GM12878 (cell line): ENCODE data around the gene DUS2. TPM values are rescaled to one million over a fixed set of nuclear protein-coding genes. Genes with fewer than 3 reads are reported as not detected.

Experiments used
- CREB1 ChIP-seq: IDR thresholded peaks from 2 replicates; pipeline ENCODE4 v1.6.1; 2012; ENCODE audit warnings: low read depth, mild to moderate bottlenecking, inconsistent platforms
- CREM ChIP-seq: IDR thresholded peaks from 2 replicates; pipeline ENCODE4 v1.6.1; 2014; ENCODE audit warnings: antibody characterized with exemption, low read depth
- DPF2 ChIP-seq: fragments of 450-650 bp; IDR thresholded peaks from 2 replicates; pipeline ENCODE4 v1.6.1; 2017; ENCODE audit warnings: mild to moderate bottlenecking
- FOS ChIP-seq: IDR thresholded peaks from 3 replicates; pipeline ENCODE4 v1.6.1; 2011; ENCODE audit warnings: borderline replicate concordance; ENCODE audit not compliant: insufficient read length; ENCODE audit errors: extremely low read depth
- IRF4 ChIP-seq: IDR thresholded peaks from 2 replicates; pipeline ENCODE4 v1.6.1; 2011; ENCODE audit warnings: low read depth, low read length
- PBX3 ChIP-seq: IDR thresholded peaks from 2 replicates; pipeline ENCODE4 v1.6.1; 2011; ENCODE audit warnings: mild to moderate bottlenecking, low read depth, low read length, moderate library complexity; ENCODE audit not compliant: insufficient replicate concordance
- PML ChIP-seq: IDR thresholded peaks from 2 replicates; pipeline ENCODE4 v1.6.1; 2012; ENCODE audit warnings: low read length, inconsistent platforms
- RFX5 ChIP-seq: IDR thresholded peaks from 2 replicates; pipeline ENCODE4 v1.6.1; 2011; ENCODE audit warnings: low read depth, low read length, improper control_type of control experiment
- TCF3 ChIP-seq: IDR thresholded peaks from 2 replicates; pipeline ENCODE4 v1.6.1; 2012; ENCODE audit warnings: low read depth, mild to moderate bottlenecking, low read length, borderline replicate concordance; ENCODE audit not compliant: insufficient read depth
- polyA plus RNA-seq, 11 experiments: library from polyadenylated mRNA; depleted of rRNA in 4 of 11; unstranded in 6 of 11; stranded (reverse) in 5 of 11; fragments of >200 nt; fragmentation: Nextera tagmentation in 4 of 11; fragmentation: Illumina TruSeq in 1 of 11; extraction: Ambion mirVana in 4 of 11; extraction: Trizol in 1 of 11; gene quantifications; 1 replicate in 1 of 11; 2 replicates in 10 of 11; pipeline versions ENCODE4 v1.2.1 to v1.2.3, GENCODE V29; 2011 to 2016; ENCODE audit warnings: inconsistent platforms in 2 of 11, missing spikeins in 2 of 11, low read depth in 1 of 11
- total RNA-seq, 4 experiments: library from RNA; depleted of rRNA in 3 of 4; stranded (reverse); fragments of >200 nt in 3 of 4; fragmentation: Illumina TruSeq in 1 of 4; extraction: Trizol in 1 of 4; gene quantifications; 2 replicates each; pipeline versions ENCODE4 v1.2.1 to v1.2.3, GENCODE V29; 2013 to 2021

DUS2 gene
- total and polyA plus RNA-seq, 10 of the 15 experiments (the other 5 are each of a cell fraction or from before 2014, with no cell fraction given): 4.8 to 32.3 (median 25.5) TPM

DNA sequence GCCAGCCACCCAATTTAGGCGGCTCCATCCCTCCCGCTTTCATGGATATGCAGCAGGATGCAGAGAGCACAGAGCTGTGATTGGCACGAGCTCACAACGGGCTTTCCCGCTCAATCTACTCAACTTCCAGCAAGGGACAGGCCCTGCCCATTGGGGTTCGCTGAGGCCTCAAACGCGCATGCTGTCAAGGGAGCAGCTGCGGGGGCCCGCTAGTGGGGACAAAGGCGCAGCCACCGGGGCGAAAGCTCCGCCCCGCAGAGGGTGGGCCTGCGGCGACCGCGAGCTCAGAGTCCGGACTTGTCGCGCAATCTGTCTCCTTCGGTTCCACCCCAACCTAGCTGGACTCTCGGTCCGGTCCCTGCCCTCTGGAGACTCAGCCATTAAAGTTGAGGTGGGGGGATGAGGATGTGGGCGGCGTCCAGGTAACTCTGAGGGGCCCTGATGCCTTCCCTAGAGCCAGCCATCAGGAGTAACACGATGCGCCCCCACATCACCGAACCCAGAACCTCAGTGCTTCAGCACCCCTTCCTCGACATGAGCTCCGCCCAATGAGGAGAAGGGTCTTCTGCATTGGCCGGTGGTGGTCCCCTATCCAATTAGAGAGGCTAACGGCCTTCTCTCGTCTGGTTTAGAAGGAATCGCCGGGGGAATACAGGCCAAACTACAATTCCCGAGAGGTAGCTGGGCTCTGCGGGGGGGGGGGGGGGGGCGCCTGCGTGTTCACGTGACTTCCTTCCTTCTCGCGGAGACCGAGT is 61.6 kb downstream of the DUS2 start (continued):
- TF ChIP-seq CREB1: peak; percentile 63
- peak; percentile 77; the same call in 1 of the 2 replicates for TF ChIP-seq PML
- 0 out of 2 replicates have a peak, but pooled peaks have one; percentile 72 for TF ChIP-seq TCF3
- peak; percentile 29; the same call in 1 of the 2 replicates for TF ChIP-seq CREM
- no peak for TF ChIP-seq FOS
- peak; percentile 63 for TF ChIP-seq PBX3
- peak; percentile 34; the same call in 1 of the 2 replicates for TF ChIP-seq RFX5
- no peak for TF ChIP-seq IRF4
- TF ChIP-seq DPF2: peak; percentile 64
